Esophagus squamous epithelium (tissue), 4 donors: ENCODE results near the gene RUNX1.

Experiments used
- CTCF ChIP-seq, 6 experiments: fragments of 450-650 bp in 4 of 6; fragments of 200-600 bp in 2 of 6; sonication (generic) in 2 of 6; IDR thresholded peaks; one replicate each; pipeline ENCODE4 v1.5.1; 2016 to 2019; ENCODE audit warnings: antibody characterized with exemption in 6 of 6, mild to moderate bottlenecking in 4 of 6, moderate library complexity in 4 of 6
- POLR2A ChIP-seq, 4 donors: fragments of 450-650 bp; IDR thresholded peaks; one replicate each; pipeline ENCODE4 v1.6.1; 2017; ENCODE audit warnings: antibody characterized with exemption in 4 of 4, mild to moderate bottlenecking in 4 of 4, moderate library complexity in 3 of 4

DNA sequence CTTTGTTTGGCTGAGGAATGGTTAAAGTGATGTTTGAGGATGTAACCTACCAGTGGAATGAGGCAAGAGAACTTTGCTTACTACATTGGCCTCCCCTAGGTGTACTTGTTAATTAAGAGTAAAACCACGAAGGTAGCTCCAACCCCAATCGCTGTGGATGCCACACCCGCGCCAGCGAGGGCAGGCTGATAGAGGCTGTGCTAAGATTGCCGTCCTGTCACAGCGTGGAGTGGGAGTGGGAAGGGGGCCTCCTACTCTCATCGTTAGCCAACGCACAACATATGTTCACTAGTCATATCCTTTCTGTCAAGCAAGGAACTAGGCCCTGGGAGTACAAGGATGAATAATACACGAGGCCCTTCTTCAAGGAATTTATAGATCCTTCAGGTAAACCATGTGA is 99.6 kb downstream of the RUNX1 start:
- TF ChIP-seq CTCF (IDR thresholded peaks at IDR 0.05) (no peak), POLR2A (IDR thresholded peaks at IDR 0.05) (no peak)
